Subcutaneous adipose tissue (tissue), 4 donors: ENCODE data around the gene GREB1L. TPM values are rescaled to one million over a fixed set of nuclear protein-coding genes. Genes with fewer than 3 reads are reported as not detected.

Experiments used
- total RNA-seq, 4 donors: library from RNA; depleted of rRNA; stranded (reverse); fragments of >200 nt; gene quantifications; one replicate each; pipeline ENCODE4 v1.1.0, GENCODE V29; 2016
- TF ChIP-seq, protein P1 (sequence below): fragments of 450-650 bp; IDR thresholded peaks from one replicate; pipeline ENCODE4 v1.5.1; 2016; ENCODE audit warnings: low read depth, mild to moderate bottlenecking, control low read depth, antibody characterized with exemption, moderate library complexity

Gene GREB1L
- total RNA-seq, 4 donors from 2014 or later: 10.0 to 39.7 (median 26.0) TPM

DNA sequence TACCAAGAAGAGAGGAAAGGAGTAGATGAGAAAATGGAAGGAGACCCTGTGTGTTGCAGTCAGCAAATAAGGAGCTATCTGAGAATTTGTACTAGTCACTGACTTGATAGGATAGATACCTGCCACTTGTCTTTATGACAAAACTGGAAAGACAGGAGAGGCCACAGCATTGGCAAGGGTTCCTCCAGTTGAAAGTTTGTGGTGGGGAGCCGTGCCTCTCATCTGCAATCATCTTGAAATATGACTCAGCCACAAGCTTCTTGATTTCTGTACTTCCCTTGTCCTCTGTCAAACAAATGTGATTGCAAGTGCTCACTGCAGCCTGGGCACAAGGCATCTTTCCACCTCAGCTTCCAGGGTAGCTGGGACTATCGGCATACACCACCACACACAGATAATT lies 99.1 kb downstream of the GREB1L start:
- TF ChIP-seq, protein P1, sequence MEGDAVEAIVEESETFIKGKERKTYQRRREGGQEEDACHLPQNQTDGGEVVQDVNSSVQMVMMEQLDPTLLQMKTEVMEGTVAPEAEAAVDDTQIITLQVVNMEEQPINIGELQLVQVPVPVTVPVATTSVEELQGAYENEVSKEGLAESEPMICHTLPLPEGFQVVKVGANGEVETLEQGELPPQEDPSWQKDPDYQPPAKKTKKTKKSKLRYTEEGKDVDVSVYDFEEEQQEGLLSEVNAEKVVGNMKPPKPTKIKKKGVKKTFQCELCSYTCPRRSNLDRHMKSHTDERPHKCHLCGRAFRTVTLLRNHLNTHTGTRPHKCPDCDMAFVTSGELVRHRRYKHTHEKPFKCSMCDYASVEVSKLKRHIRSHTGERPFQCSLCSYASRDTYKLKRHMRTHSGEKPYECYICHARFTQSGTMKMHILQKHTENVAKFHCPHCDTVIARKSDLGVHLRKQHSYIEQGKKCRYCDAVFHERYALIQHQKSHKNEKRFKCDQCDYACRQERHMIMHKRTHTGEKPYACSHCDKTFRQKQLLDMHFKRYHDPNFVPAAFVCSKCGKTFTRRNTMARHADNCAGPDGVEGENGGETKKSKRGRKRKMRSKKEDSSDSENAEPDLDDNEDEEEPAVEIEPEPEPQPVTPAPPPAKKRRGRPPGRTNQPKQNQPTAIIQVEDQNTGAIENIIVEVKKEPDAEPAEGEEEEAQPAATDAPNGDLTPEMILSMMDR: no peak

DNA sequence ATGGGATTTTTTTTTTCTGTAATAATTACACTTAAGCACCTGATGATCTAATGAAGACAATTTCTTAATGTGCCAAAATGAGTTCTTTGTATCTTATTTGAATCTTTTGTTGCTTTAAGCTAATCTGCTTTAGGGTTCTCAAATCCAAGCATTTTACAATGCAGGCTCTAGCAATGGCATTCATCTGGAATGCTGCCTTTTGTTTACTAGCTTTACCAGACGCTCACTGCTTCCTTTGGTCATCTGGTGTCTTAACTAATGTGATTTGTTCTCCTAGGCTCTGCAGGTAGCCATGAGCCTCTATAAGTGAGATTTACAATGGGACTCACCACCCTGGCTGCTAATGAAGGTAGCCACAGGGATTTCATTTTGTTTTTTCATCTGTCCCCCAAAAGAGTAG lies 100.3 kb downstream of the GREB1L start:
- TF ChIP-seq, protein P1: no peak

- TF ChIP-seq, protein P1: no peak
These were observed 102.8 kb downstream of the GREB1L start for GRCh38 chr18:21344860-21345259.

DNA sequence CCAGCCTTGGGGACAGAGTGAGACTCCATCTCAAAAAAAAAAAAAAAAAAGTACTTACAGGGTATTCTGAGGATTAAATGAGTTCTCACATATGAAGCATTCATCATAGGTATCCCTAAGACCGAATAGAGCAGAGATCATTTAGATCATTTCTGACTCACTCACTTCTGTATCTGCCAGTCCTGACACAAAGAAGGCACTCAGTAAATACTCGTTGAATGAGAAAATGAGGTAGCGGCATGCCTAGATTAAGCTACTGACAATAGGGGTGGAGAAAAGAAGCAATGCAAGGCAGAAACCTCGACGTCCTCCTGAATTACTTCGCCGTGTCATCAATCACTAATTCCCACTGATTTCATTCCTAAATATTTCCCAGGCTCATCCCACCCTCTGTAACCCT lies 103.8 kb downstream of the GREB1L start:
- TF ChIP-seq, protein P1: no peak

DNA sequence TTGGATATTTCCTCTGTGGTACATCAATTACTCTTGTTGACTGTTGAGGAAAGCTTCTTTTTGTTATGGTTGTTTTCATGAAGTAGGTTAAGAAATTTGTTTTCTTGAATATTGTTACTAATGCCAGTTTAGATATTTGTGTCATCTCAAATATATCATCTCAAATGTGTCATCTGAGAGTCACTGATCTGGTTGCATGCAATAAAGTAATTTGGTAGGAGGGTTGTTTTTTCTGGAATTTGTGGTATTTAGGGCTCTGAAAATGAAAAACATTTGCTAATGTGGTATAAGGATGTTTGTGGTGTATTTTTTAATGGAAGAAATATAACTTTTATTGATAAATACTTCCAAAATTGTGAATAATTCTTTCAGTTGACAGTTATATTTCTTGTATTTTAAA lies 117.7 kb downstream of the GREB1L start:
- TF ChIP-seq, protein P1: no peak

- TF ChIP-seq, protein P1: no peak
These were observed 119.4 kb downstream of the GREB1L start for GRCh38 chr18:21361307-21361880.

DNA sequence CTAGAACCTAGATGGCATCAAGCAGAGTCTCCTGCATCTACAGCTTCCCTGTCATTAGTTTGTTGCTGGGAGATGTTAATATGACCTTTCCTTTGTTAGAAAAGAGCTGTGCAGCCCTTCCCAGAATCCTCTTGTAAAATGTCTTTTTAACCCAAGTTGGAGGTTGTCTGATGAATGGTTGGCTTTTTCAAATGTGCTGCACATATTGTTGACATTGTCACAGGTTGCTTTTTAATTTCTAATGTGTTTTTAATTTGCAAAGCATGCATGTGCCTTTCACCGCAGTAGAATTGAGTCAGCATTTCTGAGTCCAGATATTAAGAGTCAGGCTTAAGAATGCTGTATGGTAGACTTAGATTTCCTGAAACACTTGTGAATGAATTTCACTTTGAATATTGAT lies 120.8 kb downstream of the GREB1L start:
- TF ChIP-seq, protein P1: no peak
